Measurements from ENCODE around the gene HINFP. TPM values are rescaled to one million over a fixed set of nuclear protein-coding genes. Genes with fewer than 3 reads are reported as not detected.

The HINFP gene
- total RNA-seq, 1 experiment from 2014 or later = 23.4 TPM

- intact Hi-C loops (cut with micrococcal nuclease) = no loop called here
- BruUV-seq (replicated peaks) = no TSS peak
- CTCF ChIA-PET = interaction anchor here (0.6 to 1.3 kb wide), 5 partner anchors 8 to 78 kb away, joined by 3 to 5 read pairs (median 3); no protein-coding TSS in a partner anchor
- Mint-ChIP-seq H3K27ac (ENCODE audit: low read depth, unreplicated experiment) (no peak overlapping the region), H3K4me1 (ENCODE audit: insufficient read depth, unreplicated experiment) (peaks cover 25% of the 10 kb centered on the region), H3K27me3 (ENCODE audit: insufficient read depth, unreplicated experiment) (no peaks in the 10 kb centered on the region), H3K9me3 (ENCODE audit: unreplicated experiment) (no peaks in the 10 kb centered on the region), H3K36me3 (ENCODE audit: insufficient read depth, unreplicated experiment) (peaks cover 37% of the 10 kb centered on the region), H3K4me3 (ENCODE audit: unreplicated experiment) (no peak overlapping the region)
- POLR2A ChIA-PET = interaction anchor here (0.6 to 6.7 kb wide), 5 partner anchors 13 to 121 kb away, joined by 3 to 149 read pairs (median 3); partner anchors contain the start of genes C2CD2L and DPAGT1
- no peak for TF ChIP-seq CTCF (IDR thresholded peaks at IDR 0.05; ENCODE audit: unreplicated experiment)
- no peak for DNase-seq (ENCODE audit: unreplicated experiment)
These were observed 3.2 kb upstream of the HINFP start for GRCh38 chr11:119118227-119118626.

- peaks cover 36% of the 10 kb centered on the region for H3K36me3 Mint-ChIP-seq (ENCODE audit: insufficient read depth, unreplicated experiment)
These were observed 2.4 kb upstream of the HINFP start for GRCh38 chr11:119118946-119119345.

GRCh38 chr11:119120639-119121007 is 757 bp upstream of the HINFP start:
- peak overlapping the region; percentile 79 for H3K4me3 Mint-ChIP-seq (ENCODE audit: unreplicated experiment)
- peak overlapping the region; percentile 85 for H3K27ac Mint-ChIP-seq (ENCODE audit: low read depth, unreplicated experiment)
- TSS peak; percentile 88 for BruUV-seq (replicated peaks)
- ChIA-PET CTCF (interaction anchor here (0.7 to 1.5 kb wide), 6 partner anchors 11 to 203 kb away, joined by 3 to 6 read pairs (median 4); no protein-coding TSS in a partner anchor), POLR2A (interaction anchor here (0.6 to 6.7 kb wide), 18 partner anchors 8 to 493 kb away, joined by 3 to 149 read pairs (median 4); partner anchors contain the start of genes C2CD2L, CBL, DPAGT1 and HMBS)
- DNase-seq (ENCODE audit: unreplicated experiment) = no peak
- H3K9me3 Mint-ChIP-seq (ENCODE audit: unreplicated experiment) = no peaks in the 10 kb centered on the region
- peaks cover 31% of the 10 kb centered on the region for H3K36me3 Mint-ChIP-seq (ENCODE audit: insufficient read depth, unreplicated experiment)
- H3K4me1 Mint-ChIP-seq (ENCODE audit: insufficient read depth, unreplicated experiment) = peaks cover 25% of the 10 kb centered on the region
- TF ChIP-seq CTCF (IDR thresholded peaks at IDR 0.05; ENCODE audit: unreplicated experiment) = no peak
- intact Hi-C loops (cut with micrococcal nuclease) = loop anchor here (1.0 to 2.0 kb wide), 2 partner anchors 12 to 20 kb away; partner anchors contain the start of gene DPAGT1
- H3K27me3 Mint-ChIP-seq (ENCODE audit: insufficient read depth, unreplicated experiment) = no peaks in the 10 kb centered on the region

More at GRCh38 chr11:119118946-119119345, 2.4 kb upstream of the HINFP start:
- no peak for DNase-seq (ENCODE audit: unreplicated experiment)
- TF ChIP-seq CTCF (IDR thresholded peaks at IDR 0.05; ENCODE audit: unreplicated experiment) = no peak
- H3K27me3 Mint-ChIP-seq (ENCODE audit: insufficient read depth, unreplicated experiment) = no peaks in the 10 kb centered on the region
- H3K4me3 Mint-ChIP-seq (ENCODE audit: unreplicated experiment) = no peak overlapping the region
- ChIA-PET CTCF (interaction anchor here (0.6 to 1.3 kb wide), 5 partner anchors 9 to 78 kb away, joined by 3 to 5 read pairs (median 3); partner anchors contain the start of gene DPAGT1), POLR2A (interaction anchor here (0.6 to 6.7 kb wide), 5 partner anchors 13 to 121 kb away, joined by 3 to 149 read pairs (median 3); partner anchors contain the start of genes C2CD2L and DPAGT1)
- intact Hi-C loops (cut with micrococcal nuclease) = no loop called here
- peaks cover 25% of the 10 kb centered on the region for H3K4me1 Mint-ChIP-seq (ENCODE audit: insufficient read depth, unreplicated experiment)
- H3K9me3 Mint-ChIP-seq (ENCODE audit: unreplicated experiment) = no peaks in the 10 kb centered on the region
- H3K27ac Mint-ChIP-seq (ENCODE audit: low read depth, unreplicated experiment) = no peak overlapping the region
- no TSS peak for BruUV-seq (replicated peaks)

GRCh38 chr11:119121811-119122124 is 388 bp downstream of the HINFP start:
- ChIA-PET POLR2A (interaction anchor here (0.9 to 6.7 kb wide), 15 partner anchors 9 to 252 kb away, joined by 3 to 149 read pairs (median 6); partner anchors contain the start of genes C2CD2L, DPAGT1, HMBS and VPS11), CTCF (interaction anchor here (0.8 to 1.5 kb wide), 6 partner anchors 10 to 202 kb away, joined by 3 to 9 read pairs (median 5); no protein-coding TSS in a partner anchor)
- DNase-seq (ENCODE audit: unreplicated experiment) = no peak
- intact Hi-C loops (cut with micrococcal nuclease) = loop anchor here (1.0 to 2.0 kb wide), 2 partner anchors 13 to 21 kb away; partner anchors contain the start of gene DPAGT1
- TSS peak; percentile 67 for BruUV-seq (replicated peaks)
- H3K27ac Mint-ChIP-seq (ENCODE audit: low read depth, unreplicated experiment) = peak overlapping the region; percentile 85
- no peaks in the 10 kb centered on the region for H3K9me3 Mint-ChIP-seq (ENCODE audit: unreplicated experiment)
- peak overlapping the region; percentile 79 for H3K4me3 Mint-ChIP-seq (ENCODE audit: unreplicated experiment)
- H3K4me1 Mint-ChIP-seq (ENCODE audit: insufficient read depth, unreplicated experiment) = peaks cover 28% of the 10 kb centered on the region
- peaks cover 29% of the 10 kb centered on the region for H3K36me3 Mint-ChIP-seq (ENCODE audit: insufficient read depth, unreplicated experiment)
- no peaks in the 10 kb centered on the region for H3K27me3 Mint-ChIP-seq (ENCODE audit: insufficient read depth, unreplicated experiment)
- no peak for TF ChIP-seq CTCF (IDR thresholded peaks at IDR 0.05; ENCODE audit: unreplicated experiment)
